K562 (cell line): ENCODE data around the gene ADAP1. TPM values are rescaled to one million over a fixed set of nuclear protein-coding genes. Genes with fewer than 3 reads are reported as not detected.
A peak's percentile ranks its signal among the peaks of the same experiment; 100 is the strongest.

Source experiments
- ELF1 ChIP-seq: fragments of 200-800 bp; sonication (Bioruptor generic); IDR thresholded peaks from 2 replicates; pipeline ENCODE4 v1.6.1; 2016; ENCODE audit warnings: missing genetic modification characterization, missing compliant biosample characterization
- GABPB2 ChIP-seq: fragments of 250-450 bp; sonication (Bioruptor Pico); conservative IDR thresholded peaks from 2 replicates; pipeline ENCODE4 v1.5.1; 2021; ENCODE audit warnings: mild to moderate bottlenecking
- HNRNPL ChIP-seq: fragments of 200-400 bp; formaldehyde crosslinking; IDR thresholded peaks from 2 replicates; pipeline ENCODE4 v1.6.1; 2017; ENCODE audit warnings: low read depth, mild to moderate bottlenecking, low read length
- HOXB6 ChIP-seq: fragments of 250-450 bp; sonication (Bioruptor Pico); IDR thresholded peaks from 2 replicates; pipeline ENCODE4 v1.5.1; 2022; ENCODE audit warnings: mild to moderate bottlenecking, borderline replicate concordance
- KAT2B ChIP-seq: IDR thresholded peaks from one replicate; pipeline ENCODE4 v1.6.1; 2012; ENCODE audit warnings: low read depth, mild to moderate bottlenecking, control low read depth, inconsistent platforms, low read length, moderate library complexity
- MECOM ChIP-seq: fragments of 250-450 bp; sonication (Bioruptor Pico); IDR thresholded peaks from 2 replicates; pipeline ENCODE4 v1.8.0; 2022; ENCODE audit warnings: inconsistent platforms
- RFX5 ChIP-seq: IDR thresholded peaks from 2 replicates; pipeline ENCODE4 v1.6.1; 2011; ENCODE audit warnings: low read depth, mild to moderate bottlenecking, improper control_type of control experiment, low read length
- RFX7 ChIP-seq: fragments of 250-450 bp; sonication (Bioruptor Pico); IDR thresholded peaks from 2 replicates; pipeline ENCODE4 v1.5.1; 2021; ENCODE audit warnings: mild to moderate bottlenecking
- SREBF2 ChIP-seq: sonication (generic); formaldehyde crosslinking; IDR thresholded peaks from 2 replicates; pipeline ENCODE4 v1.4.0; 2020; ENCODE audit warnings: mild to moderate bottlenecking, missing genetic modification reagents
- TEAD4 ChIP-seq, 2 experiments: sonication (generic) in 1 of 2; formaldehyde crosslinking in 1 of 2; IDR thresholded peaks; 2 replicates each; pipeline versions ENCODE4 v1.6.1 to v1.8.0; 2012 to 2022; ENCODE audit warnings: borderline replicate concordance in 1 of 2, inconsistent platforms in 1 of 2, low read length in 1 of 2, mild to moderate bottlenecking in 1 of 2, missing genetic modification reagents in 1 of 2
- ZBTB7A ChIP-seq: IDR thresholded peaks from 2 replicates; pipeline ENCODE4 v1.6.1; 2011; ENCODE audit warnings: low read depth, mild to moderate bottlenecking, low read length, moderate library complexity, borderline replicate concordance; ENCODE audit not compliant: control insufficient read depth
- ZC3H4 ChIP-seq: sonication (generic); formaldehyde crosslinking; IDR thresholded peaks from 2 replicates; pipeline ENCODE4 v1.9.0; 2021; ENCODE audit warnings: missing genetic modification reagents, borderline replicate concordance
- ZNF263 ChIP-seq: sonication (generic); formaldehyde crosslinking; IDR thresholded peaks from 2 replicates; pipeline ENCODE4 v1.8.0; 2022; ENCODE audit warnings: mild to moderate bottlenecking, missing genetic modification reagents, borderline replicate concordance
- ZNF384 ChIP-seq: IDR thresholded peaks from 2 replicates; pipeline ENCODE4 v1.6.1; 2012; ENCODE audit warnings: low read depth, low read length, improper control_type of control experiment
- ZNF766 ChIP-seq: fragments of 200-800 bp; sonication (Bioruptor generic); conservative IDR thresholded peaks from 2 replicates; pipeline ENCODE4 v1.6.1; 2016; ENCODE audit warnings: missing genetic modification characterization, missing compliant biosample characterization
- polyA plus RNA-seq, 8 experiments: library from polyadenylated mRNA; depleted of rRNA in 4 of 8; stranded (reverse) in 5 of 8; unstranded in 3 of 8; fragments of >200 nt; fragmentation: Nextera tagmentation in 2 of 8; fragmentation: Illumina TruSeq in 1 of 8; extraction: Ambion mirVana in 2 of 8; extraction: Trizol in 1 of 8; gene quantifications; 2 replicates each; pipeline versions ENCODE4 v1.2.1 to v1.2.3, GENCODE V29; 2011 to 2014; ENCODE audit warnings: inconsistent platforms in 1 of 8, missing spikeins in 1 of 8
- total RNA-seq, 7 experiments: library from RNA; depleted of rRNA in 6 of 7; stranded (reverse); fragments of >200 nt in 6 of 7; fragmentation: Illumina TruSeq in 2 of 7; extraction: Trizol in 2 of 7; gene quantifications; 2 replicates each; pipeline versions ENCODE4 v1.2.1 to v1.2.3, GENCODE V29; 2011 to 2021; ENCODE audit warnings: low replicate concordance in 1 of 7
- TF ChIP-seq, protein P1 (sequence below), 2 experiments: fragments of 450-650 bp; formaldehyde crosslinking in 1 of 2; IDR thresholded peaks; 2 replicates each; pipeline versions ENCODE4 v1.4.0 to v1.6.1; 2014 to 2020; ENCODE audit warnings: mild to moderate bottlenecking in 2 of 2, borderline replicate concordance in 1 of 2, low read depth in 1 of 2
- TF ChIP-seq, protein P2 (sequence below): sonication (generic); formaldehyde crosslinking; IDR thresholded peaks from 2 replicates; pipeline ENCODE4 v1.9.0; 2022; ENCODE audit warnings: mild to moderate bottlenecking, missing genetic modification reagents
- TF ChIP-seq, protein P3 (sequence below): sonication (generic); formaldehyde crosslinking; IDR thresholded peaks from 2 replicates; pipeline ENCODE4 v1.5.0; 2020; ENCODE audit warnings: missing genetic modification reagents

ADAP1 gene
- total and polyA plus RNA-seq, 9 of the 15 experiments (the other 6 are each of a cell fraction or from before 2014, with no cell fraction given) = 0.27 to 1.4 (median 0.52) TPM; not detected in 3

DNA sequence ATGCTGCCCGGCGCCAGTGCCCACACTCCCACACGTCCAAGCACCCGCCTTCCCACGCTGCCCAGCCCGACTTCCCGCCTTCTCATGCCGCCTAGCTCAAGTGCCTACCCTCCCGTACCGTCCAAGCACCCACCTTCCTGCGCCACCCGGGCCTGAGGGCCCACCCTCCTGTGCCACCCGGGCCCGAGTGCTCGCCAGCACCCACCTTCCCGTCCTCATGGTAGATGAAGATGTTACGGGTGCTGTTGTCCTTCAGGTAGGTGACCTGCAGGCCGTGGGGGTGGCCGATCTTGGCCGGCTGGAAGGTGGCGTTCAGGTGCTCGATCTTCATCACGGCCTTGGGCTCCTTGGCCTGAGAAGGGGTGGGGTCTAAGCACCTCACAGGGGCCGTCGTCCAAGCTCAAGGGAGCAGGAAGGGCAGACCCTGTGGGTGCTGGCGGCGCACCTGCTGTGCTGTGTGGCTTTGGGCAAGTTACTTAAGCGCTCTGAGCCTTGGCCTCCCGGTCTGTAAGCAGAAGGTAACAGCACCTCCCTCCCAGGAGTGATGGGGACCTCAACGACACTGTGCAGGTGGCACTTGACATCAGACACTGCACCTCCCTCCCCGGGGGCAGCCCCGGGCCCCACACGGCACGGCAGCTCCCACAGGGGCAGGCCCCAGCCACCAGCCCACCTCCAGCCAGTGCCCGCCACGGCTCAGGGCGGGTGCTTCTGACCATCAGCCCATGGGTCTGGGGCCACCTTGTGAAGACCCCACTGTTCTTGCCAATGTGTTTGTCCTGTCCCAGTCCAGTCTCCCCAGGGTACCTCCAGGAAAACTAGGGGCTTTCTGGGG, 50.3 kb downstream of the ADAP1 start (continued):
- TF ChIP-seq SREBF2 (CRISPR knock-in tag) = no peak
- TF ChIP-seq, protein P1, sequence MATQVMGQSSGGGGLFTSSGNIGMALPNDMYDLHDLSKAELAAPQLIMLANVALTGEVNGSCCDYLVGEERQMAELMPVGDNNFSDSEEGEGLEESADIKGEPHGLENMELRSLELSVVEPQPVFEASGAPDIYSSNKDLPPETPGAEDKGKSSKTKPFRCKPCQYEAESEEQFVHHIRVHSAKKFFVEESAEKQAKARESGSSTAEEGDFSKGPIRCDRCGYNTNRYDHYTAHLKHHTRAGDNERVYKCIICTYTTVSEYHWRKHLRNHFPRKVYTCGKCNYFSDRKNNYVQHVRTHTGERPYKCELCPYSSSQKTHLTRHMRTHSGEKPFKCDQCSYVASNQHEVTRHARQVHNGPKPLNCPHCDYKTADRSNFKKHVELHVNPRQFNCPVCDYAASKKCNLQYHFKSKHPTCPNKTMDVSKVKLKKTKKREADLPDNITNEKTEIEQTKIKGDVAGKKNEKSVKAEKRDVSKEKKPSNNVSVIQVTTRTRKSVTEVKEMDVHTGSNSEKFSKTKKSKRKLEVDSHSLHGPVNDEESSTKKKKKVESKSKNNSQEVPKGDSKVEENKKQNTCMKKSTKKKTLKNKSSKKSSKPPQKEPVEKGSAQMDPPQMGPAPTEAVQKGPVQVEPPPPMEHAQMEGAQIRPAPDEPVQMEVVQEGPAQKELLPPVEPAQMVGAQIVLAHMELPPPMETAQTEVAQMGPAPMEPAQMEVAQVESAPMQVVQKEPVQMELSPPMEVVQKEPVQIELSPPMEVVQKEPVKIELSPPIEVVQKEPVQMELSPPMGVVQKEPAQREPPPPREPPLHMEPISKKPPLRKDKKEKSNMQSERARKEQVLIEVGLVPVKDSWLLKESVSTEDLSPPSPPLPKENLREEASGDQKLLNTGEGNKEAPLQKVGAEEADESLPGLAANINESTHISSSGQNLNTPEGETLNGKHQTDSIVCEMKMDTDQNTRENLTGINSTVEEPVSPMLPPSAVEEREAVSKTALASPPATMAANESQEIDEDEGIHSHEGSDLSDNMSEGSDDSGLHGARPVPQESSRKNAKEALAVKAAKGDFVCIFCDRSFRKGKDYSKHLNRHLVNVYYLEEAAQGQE (IDR thresholded peaks at IDR 0.05; ENCODE audit: borderline replicate concordance) = no peak
- TF ChIP-seq, protein P1 (CRISPR knock-in tag; IDR thresholded peaks at IDR 0.05; ENCODE audit: low read depth) = no peak
- no peak for TF ChIP-seq ZBTB7A
- no peak for TF ChIP-seq TEAD4 (IDR thresholded peaks at IDR 0.05; ENCODE audit: low read length)
- no peak for TF ChIP-seq TEAD4 (CRISPR knock-in tag; IDR thresholded peaks at IDR 0.05; ENCODE audit: borderline replicate concordance)
- TF ChIP-seq HNRNPL = 0 out of 2 replicates have a peak, but pooled peaks have one; percentile 29
- TF ChIP-seq HOXB6 (CRISPR knock-in tag) = no peak
- no peak for TF ChIP-seq RFX7 (CRISPR knock-in tag)
- TF ChIP-seq ZNF263 (CRISPR knock-in tag) = no peak
- TF ChIP-seq ZC3H4 (CRISPR knock-in tag) = peak; percentile 36; the same call in 1 of the 2 replicates
- TF ChIP-seq GABPB2 (CRISPR knock-in tag) = no peak
- no peak for TF ChIP-seq ZNF766 (CRISPR knock-in tag)
- TF ChIP-seq ELF1 (tag) = no peak
- no peak for TF ChIP-seq KAT2B
- no peak for TF ChIP-seq RFX5
- TF ChIP-seq, protein P2, sequence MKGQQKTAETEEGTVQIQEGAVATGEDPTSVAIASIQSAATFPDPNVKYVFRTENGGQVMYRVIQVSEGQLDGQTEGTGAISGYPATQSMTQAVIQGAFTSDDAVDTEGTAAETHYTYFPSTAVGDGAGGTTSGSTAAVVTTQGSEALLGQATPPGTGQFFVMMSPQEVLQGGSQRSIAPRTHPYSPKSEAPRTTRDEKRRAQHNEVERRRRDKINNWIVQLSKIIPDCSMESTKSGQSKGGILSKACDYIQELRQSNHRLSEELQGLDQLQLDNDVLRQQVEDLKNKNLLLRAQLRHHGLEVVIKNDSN (CRISPR knock-in tag) = no peak
- no peak for TF ChIP-seq ZNF384
- TF ChIP-seq, protein P3, sequence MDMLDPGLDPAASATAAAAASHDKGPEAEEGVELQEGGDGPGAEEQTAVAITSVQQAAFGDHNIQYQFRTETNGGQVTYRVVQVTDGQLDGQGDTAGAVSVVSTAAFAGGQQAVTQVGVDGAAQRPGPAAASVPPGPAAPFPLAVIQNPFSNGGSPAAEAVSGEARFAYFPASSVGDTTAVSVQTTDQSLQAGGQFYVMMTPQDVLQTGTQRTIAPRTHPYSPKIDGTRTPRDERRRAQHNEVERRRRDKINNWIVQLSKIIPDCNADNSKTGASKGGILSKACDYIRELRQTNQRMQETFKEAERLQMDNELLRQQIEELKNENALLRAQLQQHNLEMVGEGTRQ = no peak
- no peak for TF ChIP-seq MECOM (CRISPR knock-in tag)
